NCI-H345 treated with DMSO at 0.1 percent for 48 hours (cell line): Measurements from ENCODE around the gene RASA2.
"Not testable (repeated sequence)": the region's sequence is repeated elsewhere in the genome, so short reads cannot be mapped to it uniquely, and the experiment has no call there.

ENCODE experiments used
- DNase-seq: peaks from one replicate; lab custom pipeline; 2025; ENCODE audit not compliant: unreplicated experiment; lab: John Stamatoyannopoulos, UW

Gene RASA2

DNA sequence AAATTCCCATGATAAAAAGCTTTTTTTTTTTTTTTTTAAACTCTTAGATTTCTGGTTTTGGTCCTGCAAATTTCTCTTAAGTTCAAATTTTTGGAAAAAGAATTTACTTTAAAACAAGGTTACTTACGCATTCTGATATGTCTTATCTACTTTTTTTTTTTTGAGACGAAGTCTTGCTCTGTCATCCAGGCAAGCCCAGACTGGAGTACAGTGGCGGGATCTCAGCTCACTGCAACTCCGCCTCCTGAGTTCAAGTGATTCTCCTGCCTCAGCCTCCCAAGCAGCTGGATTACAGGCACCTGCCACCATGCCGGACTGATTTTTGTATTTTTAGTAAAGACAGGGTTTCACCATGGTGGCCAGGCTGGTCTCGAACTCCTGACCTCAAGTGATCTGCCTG lies 83.2 kb downstream of the RASA2 start:
- DNase-seq, result no peak

DNA sequence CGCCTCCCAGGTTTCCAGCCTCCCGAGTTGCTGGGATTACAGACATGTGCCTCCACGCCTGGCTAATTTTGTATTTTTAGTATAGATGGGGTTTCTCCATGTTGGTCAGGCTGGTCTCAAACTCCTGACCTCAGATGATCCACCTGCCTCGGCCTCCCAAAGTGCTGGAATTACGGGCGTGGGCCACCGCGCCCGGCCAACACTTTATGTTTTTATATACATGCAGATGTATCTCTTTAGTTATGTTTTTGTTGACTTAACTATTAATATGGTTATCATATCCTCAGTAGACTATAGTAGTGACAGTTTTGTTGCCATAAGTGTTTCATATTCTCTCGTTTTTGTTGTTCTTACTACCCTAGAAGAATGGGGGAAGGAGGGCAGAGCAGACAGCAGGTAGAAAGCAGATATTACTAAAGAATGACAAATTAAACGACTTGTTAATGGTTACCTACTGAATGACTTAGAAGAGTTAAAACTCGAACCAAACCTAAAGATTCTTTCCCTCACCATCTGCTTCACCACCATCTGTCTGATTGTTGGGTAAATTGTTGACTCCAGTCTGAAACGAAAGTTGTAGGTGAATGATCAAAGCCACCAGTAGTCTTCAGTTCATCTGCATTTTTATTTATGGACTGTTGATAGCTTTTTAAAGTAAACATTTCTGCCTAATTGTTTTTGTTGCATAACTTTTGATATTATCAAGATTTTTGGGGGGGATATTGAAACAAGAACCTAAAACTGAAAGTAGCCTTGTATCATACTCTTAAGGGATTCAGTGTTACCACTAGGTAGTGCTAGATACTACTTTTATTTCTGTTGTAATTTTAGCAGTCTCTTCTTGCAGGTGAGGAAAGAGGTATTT lies 89.3 kb downstream of the RASA2 start:
- DNase-seq, result no peak

DNA sequence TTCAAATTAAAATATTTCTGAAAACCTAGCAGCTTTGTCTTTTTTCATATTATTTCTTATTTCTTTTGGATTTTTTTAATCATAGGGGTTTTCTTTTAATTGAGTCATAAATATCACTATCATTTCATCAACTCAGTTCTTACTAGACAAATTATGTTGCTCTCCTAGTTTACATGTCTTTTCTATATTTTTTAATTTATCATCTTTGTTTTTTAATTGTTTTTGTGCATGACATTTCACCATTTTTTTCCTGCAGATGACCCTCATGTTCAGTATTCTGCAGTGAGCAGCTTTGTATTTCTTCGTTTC lies 89.9 kb downstream of the RASA2 start:
- no peak for DNase-seq

DNA sequence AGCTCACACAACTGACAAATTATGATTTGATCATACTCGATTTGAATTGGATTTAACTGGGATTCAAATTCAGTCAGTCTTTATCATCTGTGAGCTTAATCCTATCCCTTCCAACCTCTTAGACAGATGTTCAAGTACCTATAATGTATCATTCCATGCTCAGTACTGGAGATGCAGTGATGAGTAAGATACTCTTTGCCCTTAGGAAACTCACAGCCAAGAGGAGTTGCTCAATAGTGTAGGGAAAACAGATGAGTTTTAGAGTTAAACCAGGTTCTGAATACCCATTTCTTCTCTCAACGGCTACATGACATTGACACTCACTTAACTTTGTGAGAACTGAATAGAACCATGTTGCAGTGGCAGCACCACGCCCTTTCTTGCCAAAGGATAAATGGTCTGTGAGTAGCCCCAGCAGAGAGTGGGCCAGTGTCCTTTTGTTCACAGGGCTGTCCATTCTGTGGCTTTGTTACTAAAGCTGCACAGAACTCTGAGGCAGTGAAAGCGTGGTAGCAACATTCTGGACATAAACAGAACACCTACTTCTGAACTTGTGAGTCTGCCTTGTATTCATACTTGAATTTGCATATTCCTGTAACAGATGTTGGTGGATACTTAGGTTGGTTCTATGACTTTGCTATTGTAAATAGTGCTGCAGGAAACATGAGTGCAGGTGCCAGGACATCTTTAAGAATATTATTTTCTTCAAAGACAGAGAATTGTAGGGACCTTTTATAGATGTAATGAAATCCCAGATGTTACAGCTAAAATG lies 91.6 kb downstream of the RASA2 start:
- no peak for DNase-seq

DNA sequence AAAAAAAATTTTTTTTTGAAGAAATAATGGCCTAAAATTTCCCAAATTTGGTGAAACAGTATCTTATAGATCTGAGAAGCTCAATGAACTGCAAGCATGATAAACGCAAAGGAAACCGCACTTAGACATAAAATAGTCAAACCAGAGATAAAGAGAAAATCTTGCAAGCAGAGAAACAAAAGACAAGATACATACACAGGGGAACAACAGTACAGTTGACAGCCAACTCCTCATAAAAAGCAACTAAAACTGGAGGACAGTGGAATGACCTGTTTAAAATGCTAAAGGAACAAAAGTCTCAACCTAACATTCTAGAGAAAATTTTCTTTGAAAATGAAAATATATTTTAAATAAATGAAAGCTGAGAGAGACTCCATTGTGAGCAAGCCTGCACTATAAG lies 107.5 kb downstream of the RASA2 start:
- DNase-seq, result no peak

DNA sequence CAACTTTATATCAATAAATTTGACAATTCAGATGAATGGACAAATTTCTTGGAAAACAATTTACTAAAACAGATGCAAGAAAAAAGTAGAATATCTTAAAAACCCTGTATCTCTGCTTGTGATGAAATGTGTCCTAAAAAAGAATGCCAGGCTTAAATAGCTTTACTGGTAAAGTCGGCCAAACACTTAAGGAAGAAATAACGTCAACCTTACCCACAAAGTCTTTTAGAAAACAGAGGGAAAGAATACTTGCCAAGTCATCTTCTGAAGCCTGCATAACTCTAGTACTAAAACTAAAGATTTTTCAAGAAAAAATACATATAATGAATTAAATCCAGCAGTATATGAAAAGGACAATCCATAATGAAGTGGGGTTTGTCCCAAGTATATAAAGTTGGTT lies 111.1 kb downstream of the RASA2 start:
- DNase-seq, result no peak

DNA sequence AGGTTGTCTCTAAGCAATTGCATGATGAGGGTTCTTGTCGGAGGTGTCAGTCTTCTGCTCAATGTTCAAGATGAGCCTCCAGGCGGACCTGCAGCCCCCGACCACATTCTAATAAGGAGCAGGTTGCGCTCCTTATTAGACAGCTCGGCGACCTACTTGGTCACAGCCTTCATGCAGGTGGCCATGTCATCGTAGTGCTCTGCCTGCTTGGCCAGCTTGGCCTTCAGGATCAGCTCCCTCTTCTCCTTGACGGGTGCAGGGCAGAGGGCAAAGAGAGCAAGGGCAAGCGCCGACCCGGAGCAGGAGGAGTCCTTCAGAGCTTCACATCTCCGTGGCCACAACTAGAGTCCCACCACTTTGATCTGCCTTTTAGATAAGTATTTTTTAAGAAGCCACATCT lies 113.5 kb downstream of the RASA2 start:
- DNase-seq, result no peak

DNA sequence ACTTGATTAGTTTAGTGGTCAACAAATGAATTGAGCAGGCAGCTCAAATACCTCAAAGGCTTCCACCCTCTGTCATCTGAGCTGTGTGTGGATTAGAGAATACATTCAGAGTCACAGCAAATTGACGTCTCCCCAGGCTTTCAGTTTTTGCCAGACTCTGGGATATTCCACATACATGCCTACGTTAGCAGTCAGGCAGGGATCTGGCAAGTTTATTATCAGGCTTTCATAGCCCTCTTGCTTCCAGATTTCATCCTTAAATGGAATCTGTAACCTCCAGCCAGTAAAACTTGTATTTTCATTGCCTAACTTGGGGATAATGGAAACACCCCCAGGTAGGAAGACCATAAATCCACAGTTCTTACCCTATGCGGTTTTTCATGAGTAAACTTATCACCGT lies 115.9 kb downstream of the RASA2 start:
- no peak for DNase-seq

DNA sequence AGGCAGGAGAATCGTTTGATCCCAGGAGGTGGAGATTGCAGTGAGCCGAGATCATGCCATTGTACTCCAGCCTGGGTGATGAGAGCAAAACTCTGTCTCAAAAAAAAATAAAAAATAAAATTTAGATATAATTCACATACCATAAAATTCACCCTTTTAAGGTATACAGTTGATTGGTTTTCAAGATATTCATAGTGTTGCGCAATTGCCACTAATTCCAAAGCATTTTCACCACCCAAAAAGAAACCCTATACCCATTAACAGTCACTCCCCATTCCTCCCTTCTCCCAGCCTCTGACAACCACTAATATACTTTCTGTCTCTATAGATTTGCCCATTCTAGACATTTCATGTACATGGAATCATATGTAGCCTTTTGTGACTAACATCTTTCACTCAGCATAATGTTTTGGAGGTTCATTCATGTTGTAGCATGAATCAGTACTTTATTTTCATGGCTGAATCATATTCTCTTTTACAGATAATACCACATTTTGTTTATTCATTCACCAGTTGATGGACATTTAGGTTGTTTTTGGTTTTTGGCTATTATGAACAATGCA lies 116.7 kb downstream of the RASA2 start:
- no peak for DNase-seq

DNA sequence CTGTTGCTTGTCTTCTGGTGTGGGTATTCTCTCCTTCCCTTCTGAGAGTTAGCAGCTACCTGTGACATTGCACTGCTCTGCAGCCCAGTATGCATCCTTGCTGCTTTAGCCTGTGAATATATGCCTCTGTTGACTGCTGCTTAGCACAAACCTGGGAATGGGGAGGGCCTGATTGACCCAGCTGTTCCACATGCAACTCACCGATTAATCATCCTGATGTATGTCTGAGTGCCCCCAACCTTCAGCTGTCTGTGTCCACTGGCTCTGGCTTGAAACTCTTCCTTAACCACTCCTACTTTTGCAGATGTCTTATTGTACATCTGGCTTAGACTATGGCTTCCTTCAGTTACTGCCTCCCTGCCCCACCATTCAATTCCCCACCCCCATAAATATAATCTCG lies 119.1 kb downstream of the RASA2 start:
- no peak for DNase-seq

DNA sequence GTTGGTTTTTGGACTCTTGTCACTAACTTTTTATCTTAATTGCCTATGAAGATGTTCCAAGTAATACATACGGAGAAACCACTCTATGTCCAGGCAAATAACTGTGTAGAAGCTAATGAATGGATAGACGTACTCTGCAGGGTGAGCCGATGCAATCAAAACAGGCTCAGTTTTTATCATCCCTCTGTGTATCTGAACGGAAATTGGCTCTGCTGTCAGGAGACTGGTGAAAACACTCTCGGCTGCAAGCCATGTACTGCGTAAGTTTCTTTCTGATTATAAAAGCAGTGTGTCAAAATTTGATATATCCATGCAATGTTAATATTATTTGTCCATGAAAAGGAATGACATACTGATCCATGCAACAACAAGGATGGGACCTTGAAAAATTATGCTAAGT lies 121.6 kb downstream of the RASA2 start:
- no peak for DNase-seq

DNA sequence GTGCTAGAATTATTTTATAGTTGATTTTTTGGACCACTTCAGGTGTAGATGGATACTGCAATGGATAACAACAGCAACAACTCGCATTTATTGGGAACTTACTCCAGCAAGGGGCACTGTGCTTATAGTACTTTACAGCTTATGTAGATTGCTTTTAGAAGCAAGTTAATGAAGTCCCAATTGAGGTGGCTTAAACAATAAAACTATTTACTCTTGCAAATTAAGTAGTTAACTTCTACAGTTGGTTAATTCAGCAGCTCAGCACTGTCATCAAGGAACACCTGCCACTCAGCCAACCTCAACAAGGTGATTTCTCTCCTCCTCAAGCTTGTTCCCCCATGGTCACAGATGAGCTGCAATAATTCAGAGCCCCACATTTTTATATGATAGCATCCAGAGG lies 124.1 kb downstream of the RASA2 start:
- DNase-seq, result no peak

DNA sequence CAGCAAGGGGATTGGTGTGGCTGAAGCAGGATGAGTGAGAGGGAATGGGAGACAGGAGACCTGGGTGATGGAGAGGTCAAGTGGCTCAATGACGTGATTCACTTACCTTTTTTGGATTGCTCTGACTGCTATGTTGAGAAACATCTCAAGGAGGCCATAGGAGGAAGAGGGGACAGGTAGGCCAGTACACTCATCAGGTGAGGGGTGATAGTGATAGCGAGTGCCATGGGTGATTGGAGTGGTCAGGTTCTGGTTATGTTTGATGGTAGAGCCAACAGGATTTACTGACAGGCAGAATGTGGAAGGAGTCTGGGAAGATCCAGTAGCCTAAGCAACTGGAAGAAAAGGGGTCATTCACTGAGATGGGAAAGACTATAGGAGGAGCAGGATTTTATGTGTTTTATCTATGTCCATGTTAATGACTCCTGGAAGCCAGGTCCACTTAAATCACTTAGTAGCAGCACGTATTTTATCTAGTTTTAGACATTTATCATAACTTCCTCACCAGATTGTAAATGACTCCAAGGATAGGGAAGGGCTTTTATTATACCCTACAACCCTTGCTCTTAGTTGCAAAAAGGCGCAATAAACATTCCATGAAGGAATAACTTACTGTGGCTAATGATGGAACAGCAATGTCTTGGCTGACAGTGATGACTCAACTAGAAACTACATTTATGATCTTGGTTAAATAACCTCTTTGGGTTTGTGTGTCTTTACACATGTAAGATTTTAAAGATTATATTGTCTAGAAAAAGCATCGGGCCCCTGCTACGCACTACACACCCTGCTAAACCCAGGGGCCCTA lies 131.5 kb downstream of the RASA2 start:
- DNase-seq, result no peak

DNA sequence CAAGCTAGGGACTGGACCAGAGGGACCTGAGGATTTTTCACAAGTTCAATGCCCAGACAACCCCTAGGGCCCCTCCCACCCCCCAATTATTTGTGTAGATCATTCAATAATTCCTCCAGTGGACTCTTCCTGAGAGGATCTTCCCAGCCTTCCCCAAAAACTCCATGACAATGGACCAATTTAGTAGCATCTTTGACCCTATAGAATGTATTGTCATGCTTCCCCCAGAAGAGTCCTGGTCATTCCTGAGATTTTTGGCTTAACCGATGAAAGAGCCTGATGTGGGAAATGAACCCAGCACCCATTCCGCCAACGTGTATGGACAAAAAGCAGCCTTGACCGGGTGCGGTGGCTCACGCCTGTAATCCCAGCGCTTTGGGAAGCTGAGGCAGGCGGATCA lies 132.1 kb downstream of the RASA2 start:
- no peak for DNase-seq

DNA sequence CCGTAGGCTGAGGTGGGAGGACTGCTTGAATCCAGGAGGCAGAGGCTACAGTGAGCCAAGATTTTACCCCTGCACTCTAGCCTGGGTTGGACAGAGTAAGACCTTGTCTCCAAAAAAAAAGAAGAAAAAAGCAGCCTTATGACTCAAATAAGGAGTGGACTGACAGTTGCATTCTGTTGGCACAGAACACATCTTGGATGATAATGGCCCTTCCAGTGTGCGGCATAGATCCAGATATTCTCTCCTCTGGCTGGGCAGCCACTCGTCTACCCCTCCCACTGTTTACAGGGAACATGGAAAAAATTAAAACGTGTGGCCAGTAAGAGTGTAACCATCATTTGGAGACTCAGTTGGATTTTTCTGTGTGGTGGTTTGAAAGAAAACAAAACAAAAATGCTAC lies 132.6 kb downstream of the RASA2 start:
- DNase-seq, result no peak

DNA sequence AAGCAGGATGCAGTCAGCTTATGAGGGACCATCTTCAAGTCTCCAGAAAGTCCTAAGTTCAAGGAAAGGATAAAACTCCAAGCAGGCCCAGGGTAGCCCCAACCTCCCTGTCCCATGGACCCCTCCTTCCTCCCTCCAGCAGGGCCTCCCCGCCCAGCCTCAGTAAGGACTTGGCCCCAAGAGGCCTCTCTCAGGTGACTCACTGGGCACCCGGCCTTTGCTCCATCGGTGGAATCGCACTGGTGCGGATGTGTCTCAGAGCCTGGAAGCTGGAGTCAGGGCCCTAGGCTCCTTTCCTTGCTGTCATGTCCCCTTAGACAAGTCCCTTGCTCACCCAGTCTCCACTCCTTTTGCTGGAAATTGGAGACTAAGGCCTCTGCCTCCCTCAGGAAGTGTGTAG lies 136.9 kb downstream of the RASA2 start:
- no peak for DNase-seq

DNA sequence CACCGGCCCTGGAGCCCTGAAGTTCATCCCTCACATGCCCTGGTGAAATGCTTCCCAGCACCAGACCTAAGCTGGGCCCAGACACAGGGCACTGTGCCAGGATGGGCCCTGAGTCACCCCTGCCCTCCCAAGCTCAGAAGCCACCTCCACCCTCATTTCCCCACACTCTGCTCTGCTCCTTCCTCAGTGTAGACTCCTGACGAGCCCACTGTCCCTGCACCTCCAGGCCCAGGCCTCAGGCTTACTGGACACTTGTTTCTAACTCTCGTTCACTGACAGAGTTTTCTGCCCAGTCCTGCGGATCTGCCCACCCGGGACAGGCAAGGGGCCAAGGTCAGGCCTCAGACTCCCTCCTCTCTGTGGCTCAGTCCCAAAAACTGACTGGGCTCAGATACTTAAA lies 138.7 kb downstream of the RASA2 start:
- no peak for DNase-seq

DNA sequence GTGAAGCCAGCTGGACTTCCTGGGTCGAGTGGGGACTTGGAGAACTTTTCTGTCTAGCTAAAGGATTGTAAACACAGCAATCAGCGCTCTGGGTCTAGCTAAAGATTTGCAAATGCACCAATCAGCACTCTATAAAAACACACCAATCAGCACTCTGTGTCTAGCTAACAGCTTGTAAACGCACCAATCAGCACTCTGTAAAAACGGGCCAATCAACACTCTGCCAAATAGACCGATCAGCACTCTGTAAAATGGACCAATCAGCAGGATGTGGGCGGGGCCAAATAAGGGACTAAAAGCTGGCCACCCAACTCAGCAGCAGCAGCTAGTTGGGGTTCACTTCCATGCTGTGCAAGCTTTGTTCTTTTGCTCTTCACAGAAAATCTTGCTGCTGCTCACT lies 141.5 kb downstream of the RASA2 start:
- not testable (repeated sequence) for DNase-seq

DNA sequence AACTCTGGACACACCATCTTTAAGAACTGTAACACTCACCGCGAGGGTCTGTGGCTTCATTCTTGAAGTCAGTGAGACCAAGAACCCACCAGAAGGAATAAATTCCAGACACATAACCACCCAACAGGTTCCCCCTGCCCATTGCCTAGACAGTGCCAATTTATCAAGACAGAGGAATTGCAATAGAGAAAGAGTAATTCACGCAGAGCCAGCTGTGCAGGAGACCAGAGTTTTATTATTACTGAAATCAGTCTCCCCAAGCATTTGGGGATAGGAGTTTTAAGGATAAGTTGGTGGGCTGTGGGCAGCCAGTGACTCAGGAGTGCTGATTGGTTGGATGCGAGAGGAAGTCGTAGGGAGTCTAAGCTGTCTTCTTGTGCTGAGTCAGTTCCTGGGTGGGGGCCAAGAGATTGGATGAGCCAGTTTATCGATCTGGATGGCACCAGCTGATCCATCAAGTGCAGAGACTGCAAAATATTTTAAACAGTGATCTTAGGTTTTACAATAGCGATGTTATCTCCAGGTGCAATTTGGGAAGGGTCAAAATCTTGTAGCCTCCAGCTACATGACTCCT lies 142.1 kb downstream of the RASA2 start:
- not testable (repeated sequence) for DNase-seq

DNA sequence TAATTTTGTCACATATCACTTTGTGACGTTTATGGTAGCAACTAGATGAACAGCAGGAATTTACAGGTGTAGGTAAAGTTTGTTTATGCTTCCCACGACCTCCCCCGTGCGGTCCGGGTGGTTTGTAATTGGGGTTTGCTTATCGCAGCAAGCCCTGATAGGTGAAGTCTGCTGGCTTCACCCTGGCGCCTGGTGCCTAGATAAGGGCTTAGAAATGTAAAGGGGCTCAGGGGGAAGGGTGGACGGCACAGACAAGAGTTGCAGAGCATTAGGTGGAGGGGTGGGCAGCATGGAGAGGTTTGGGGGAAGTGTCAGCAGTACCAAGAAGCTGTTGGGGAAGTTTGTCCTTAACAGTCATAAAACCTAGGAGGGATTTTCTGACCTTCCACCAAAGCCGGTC lies 143.1 kb downstream of the RASA2 start:
- no peak for DNase-seq

DNA sequence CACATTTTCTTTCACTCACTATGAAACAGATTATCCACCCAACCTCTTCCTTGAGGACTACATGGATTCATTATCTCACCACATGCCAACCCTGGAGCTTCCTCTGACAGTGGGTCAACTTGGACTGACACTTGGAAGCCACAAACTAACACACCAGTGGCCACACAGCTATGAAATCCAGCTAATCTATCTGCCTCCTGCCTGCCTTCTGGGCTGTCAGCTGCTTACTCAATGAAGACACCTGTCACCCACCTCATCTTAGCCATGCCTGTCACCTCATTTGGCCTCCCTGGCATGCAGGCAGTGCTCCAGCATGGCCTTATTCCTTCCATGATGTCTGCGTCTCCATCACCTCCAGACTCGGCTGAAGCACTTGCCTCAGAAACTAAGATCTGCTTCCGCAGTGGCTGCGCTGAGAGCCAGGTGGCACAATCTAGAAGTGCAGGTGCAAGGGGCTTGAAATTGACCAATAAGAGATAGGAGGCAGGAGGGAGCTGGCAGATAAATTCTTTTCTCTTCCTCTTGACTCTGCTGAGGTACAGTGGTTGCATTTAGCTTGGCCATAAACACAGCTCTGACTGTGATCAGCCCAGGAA lies 146.1 kb downstream of the RASA2 start:
- DNase-seq, result no peak
